GM18498 (cell line): ENCODE data around the gene SUN2.

Experiments used
- ATAC-seq: cut with Tn5 transposase; IDR thresholded peaks from one replicate; pipeline ENCODE4 v1.9.1; 2021; ENCODE audit warnings: mild to moderate bottlenecking, moderate library complexity; ENCODE audit not compliant: unreplicated experiment

SUN2 gene

GRCh38 chr22:38700270-38700788 is 55.5 kb downstream of the SUN2 start:
- no peak for ATAC-seq

- ATAC-seq, result no peak
Observed at GRCh38 chr22:38699784-38700183, 56.0 kb downstream of the SUN2 start.

GRCh38 chr22:38699143-38699542 is 56.7 kb downstream of the SUN2 start:
- ATAC-seq, result no peak

GRCh38 chr22:38698407-38699094 is 57.2 kb downstream of the SUN2 start:
- no peak for ATAC-seq

GRCh38 chr22:38697425-38698089 is 58.2 kb downstream of the SUN2 start:
- ATAC-seq, result no peak

GRCh38 chr22:38696606-38697424 is 59.0 kb downstream of the SUN2 start:
- no peak for ATAC-seq

- ATAC-seq, result no peak
Observed at GRCh38 chr22:38694940-38695339, 60.9 kb downstream of the SUN2 start.

GRCh38 chr22:38694049-38694448 is 61.7 kb downstream of the SUN2 start:
- ATAC-seq, result no peak

- no peak for ATAC-seq
Observed at GRCh38 chr22:38689651-38690050, 66.1 kb downstream of the SUN2 start.

- no peak for ATAC-seq
Observed at GRCh38 chr22:38685761-38686160, 70.0 kb downstream of the SUN2 start.

- no peak for ATAC-seq
Observed at GRCh38 chr22:38684895-38685294, 70.9 kb downstream of the SUN2 start.
